Measurements from ENCODE around the gene CADM1. TPM values are rescaled to one million over a fixed set of nuclear protein-coding genes. Genes with fewer than 3 reads are reported as not detected.

The CADM1 gene
- total and polyA plus RNA-seq, 4 experiments from 2014 or later, result 2.8 to 5.6 (median 3.3) TPM

GRCh38 chr11:115330684-115331482 is 173.3 kb downstream of the CADM1 start:
- CTCF ChIA-PET (ENCODE audit: partially characterized antibody), result no interaction called here

GRCh38 chr11:115326526-115326925 is 177.7 kb downstream of the CADM1 start:
- H3K4me1 Mint-ChIP-seq, result peaks cover 1 to 7% (median 4%) of the 10 kb centered on the region in 4 donors
- CTCF ChIA-PET (ENCODE audit: partially characterized antibody), result interaction anchor here (0.8 to 1.5 kb wide), 3 partner anchors 8 to 35 kb away, joined by 3 to 4 read pairs (median 3); no protein-coding TSS in a partner anchor
- Histone ChIP-seq H3K27ac (ENCODE audit: low read depth, low read length) (no peak overlapping the region), H3K36me3 (ENCODE audit: insufficient read depth, low read length) (no peaks in the 10 kb centered on the region), H3K27me3 (ENCODE audit: insufficient read depth, low read length) (no peaks in the 10 kb centered on the region), H3K4me1 (ENCODE audit: insufficient read depth, low read length) (no peaks in the 10 kb centered on the region), H3K4me3 (ENCODE audit: low read length in 2 of 2) (no peak overlapping the region), H3K9me3 (ENCODE audit: control insufficient read depth in 1 of 2, low read length in 2 of 2) (no peaks in the 10 kb centered on the region)
- H3K9me3 Mint-ChIP-seq, result peaks cover 0 to 3% (median 0%) of the 10 kb centered on the region in 8 donors
- H3K36me3 Mint-ChIP-seq, result no peaks in the 10 kb centered on the region
- H3K27me3 Mint-ChIP-seq, result peaks cover 0 to 1% of the 10 kb centered on the region in 2 donors
- POLR2A ChIA-PET (ENCODE audit: partially characterized antibody), result no interaction called here
- no peak overlapping the region for H3K27ac Mint-ChIP-seq
- no peak for DNase-seq
- intact Hi-C loops (cut with micrococcal nuclease), result no loop called here
- H3K4me3 Mint-ChIP-seq, result no peak overlapping the region

More at GRCh38 chr11:115330684-115331482, 173.3 kb downstream of the CADM1 start:
- Histone ChIP-seq H3K4me3 (ENCODE audit: low read length in 2 of 2) (no peak overlapping the region), H3K4me1 (ENCODE audit: insufficient read depth, low read length) (no peaks in the 10 kb centered on the region), H3K27me3 (ENCODE audit: insufficient read depth, low read length) (no peaks in the 10 kb centered on the region), H3K36me3 (ENCODE audit: insufficient read depth, low read length) (no peaks in the 10 kb centered on the region), H3K9me3 (ENCODE audit: control insufficient read depth in 1 of 2, low read length in 2 of 2) (no peaks in the 10 kb centered on the region), H3K27ac (ENCODE audit: low read depth, low read length) (no peak overlapping the region)
- intact Hi-C loops (cut with micrococcal nuclease), result no loop called here
- Mint-ChIP-seq H3K9me3 (no peaks in the 10 kb centered on the region), H3K36me3 (no peaks in the 10 kb centered on the region), H3K4me3 (no peak overlapping the region), H3K4me1 (no peaks in the 10 kb centered on the region), H3K27ac (no peak overlapping the region), H3K27me3 (no peaks in the 10 kb centered on the region)
- no peak for DNase-seq
- POLR2A ChIA-PET (ENCODE audit: partially characterized antibody), result no interaction called here

GRCh38 chr11:115325523-115325922 is 178.7 kb downstream of the CADM1 start:
- no peak for DNase-seq
- Mint-ChIP-seq H3K4me3 (no peak overlapping the region), H3K27ac (no peak overlapping the region), H3K4me1 (peaks cover 1 to 7% (median 4%) of the 10 kb centered on the region in 4 donors), H3K9me3 (peaks cover 0 to 3% (median 0%) of the 10 kb centered on the region in 8 donors), H3K27me3 (peaks cover 0 to 1% of the 10 kb centered on the region in 2 donors), H3K36me3 (no peaks in the 10 kb centered on the region)
- ChIA-PET CTCF (ENCODE audit: partially characterized antibody) (interaction anchor here (0.9 to 1.3 kb wide), 2 partner anchors 32 to 956 kb away, joined by 3 to 5 read pairs; no protein-coding TSS in a partner anchor), POLR2A (ENCODE audit: partially characterized antibody) (no interaction called here)
- Histone ChIP-seq H3K27me3 (ENCODE audit: insufficient read depth, low read length) (no peaks in the 10 kb centered on the region), H3K36me3 (ENCODE audit: insufficient read depth, low read length) (no peaks in the 10 kb centered on the region), H3K4me1 (ENCODE audit: insufficient read depth, low read length) (no peaks in the 10 kb centered on the region), H3K4me3 (ENCODE audit: low read length in 2 of 2) (no peak overlapping the region), H3K27ac (ENCODE audit: low read depth, low read length) (no peak overlapping the region), H3K9me3 (ENCODE audit: control insufficient read depth in 1 of 2, low read length in 2 of 2) (no peaks in the 10 kb centered on the region)
- intact Hi-C loops (cut with micrococcal nuclease), result no loop called here

- Histone ChIP-seq H3K36me3 (ENCODE audit: insufficient read depth, low read length) (no peaks in the 10 kb centered on the region), H3K27ac (ENCODE audit: low read depth, low read length) (no peak overlapping the region), H3K4me1 (ENCODE audit: insufficient read depth, low read length) (no peaks in the 10 kb centered on the region), H3K27me3 (ENCODE audit: insufficient read depth, low read length) (no peaks in the 10 kb centered on the region), H3K4me3 (ENCODE audit: low read length in 2 of 2) (no peak overlapping the region), H3K9me3 (ENCODE audit: control insufficient read depth in 1 of 2, low read length in 2 of 2) (no peaks in the 10 kb centered on the region)
- ChIA-PET POLR2A (ENCODE audit: partially characterized antibody) (no interaction called here), CTCF (ENCODE audit: partially characterized antibody) (interaction anchor here (0.6 to 1.4 kb wide), 9 partner anchors 8 to 956 kb away, joined by 3 to 6 read pairs (median 3); no protein-coding TSS in a partner anchor)
- peak in 4 of 5 donors; percentile 25 to 42 (median 31) for DNase-seq
- H3K4me3 Mint-ChIP-seq, result peak overlapping the region in 1 of 8 donors; percentile 18
- peaks cover 1 to 7% (median 4%) of the 10 kb centered on the region in 4 donors for H3K4me1 Mint-ChIP-seq
- H3K9me3 Mint-ChIP-seq, result peaks cover 0 to 3% (median 0%) of the 10 kb centered on the region in 8 donors
- peaks cover 0 to 1% of the 10 kb centered on the region in 2 donors for H3K27me3 Mint-ChIP-seq
- no peak overlapping the region for H3K27ac Mint-ChIP-seq
- intact Hi-C loops (cut with micrococcal nuclease), result loop anchor here (5.0 kb wide), 1 partner anchor 177 kb away; the partner anchor contains the start of gene CADM1
- H3K36me3 Mint-ChIP-seq, result no peaks in the 10 kb centered on the region
These were observed 179.4 kb downstream of the CADM1 start for GRCh38 chr11:115324581-115325432.

GRCh38 chr11:115322553-115323203 is 181.5 kb downstream of the CADM1 start:
- Mint-ChIP-seq H3K4me3 (no peak overlapping the region), H3K27me3 (peaks cover 0 to 1% of the 10 kb centered on the region in 2 donors), H3K9me3 (peaks cover 0 to 3% (median 0%) of the 10 kb centered on the region in 8 donors), H3K36me3 (no peaks in the 10 kb centered on the region), H3K4me1 (peaks cover 1 to 7% (median 4%) of the 10 kb centered on the region in 4 donors), H3K27ac (no peak overlapping the region)
- intact Hi-C loops (cut with micrococcal nuclease), result loop anchor here (5.0 kb wide), 1 partner anchor 180 kb away; the partner anchor contains the start of gene CADM1
- Histone ChIP-seq H3K4me3 (ENCODE audit: low read length in 2 of 2) (no peak overlapping the region), H3K27ac (ENCODE audit: low read depth, low read length) (no peak overlapping the region), H3K36me3 (ENCODE audit: insufficient read depth, low read length) (no peaks in the 10 kb centered on the region), H3K27me3 (ENCODE audit: insufficient read depth, low read length) (no peaks in the 10 kb centered on the region), H3K9me3 (ENCODE audit: control insufficient read depth in 1 of 2, low read length in 2 of 2) (no peaks in the 10 kb centered on the region), H3K4me1 (ENCODE audit: insufficient read depth, low read length) (no peaks in the 10 kb centered on the region)
- no peak for DNase-seq
- ChIA-PET POLR2A (ENCODE audit: partially characterized antibody) (no interaction called here), CTCF (ENCODE audit: partially characterized antibody) (interaction anchor here (0.7 to 1.4 kb wide), 3 partner anchors 11 to 17 kb away, joined by 3 to 4 read pairs (median 3); no protein-coding TSS in a partner anchor)

GRCh38 chr11:115321605-115322289 is 182.5 kb downstream of the CADM1 start:
- H3K4me3 ChIP-seq (ENCODE audit: low read length in 2 of 2), result no peak overlapping the region
- H3K4me1 Mint-ChIP-seq, result peaks cover 1 to 7% (median 4%) of the 10 kb centered on the region in 4 donors
- POLR2A ChIA-PET (ENCODE audit: partially characterized antibody), result no interaction called here

More at GRCh38 chr11:115321605-115322289, 182.5 kb downstream of the CADM1 start:
- H3K36me3 ChIP-seq (ENCODE audit: insufficient read depth, low read length), result no peaks in the 10 kb centered on the region
- H3K4me1 ChIP-seq (ENCODE audit: insufficient read depth, low read length), result no peaks in the 10 kb centered on the region
- no peaks in the 10 kb centered on the region for H3K9me3 ChIP-seq (ENCODE audit: control insufficient read depth in 1 of 2, low read length in 2 of 2)
- CTCF ChIA-PET (ENCODE audit: partially characterized antibody), result no interaction called here
- no peak overlapping the region for H3K27ac ChIP-seq (ENCODE audit: low read depth, low read length)
- Mint-ChIP-seq H3K4me3 (no peak overlapping the region), H3K27ac (no peak overlapping the region), H3K27me3 (peaks cover 0 to 1% of the 10 kb centered on the region in 2 donors), H3K9me3 (peaks cover 0 to 3% (median 0%) of the 10 kb centered on the region in 8 donors), H3K36me3 (no peaks in the 10 kb centered on the region)
- DNase-seq, result no peak
- H3K27me3 ChIP-seq (ENCODE audit: insufficient read depth, low read length), result no peaks in the 10 kb centered on the region
- intact Hi-C loops (cut with micrococcal nuclease), result loop anchor here (5.0 kb wide), 1 partner anchor 181 kb away; the partner anchor contains the start of gene CADM1

All from CD4-positive, alpha-beta memory T cell (primary cell).